Stomach (tissue), 9 donors: Measurements from ENCODE around the gene CFAP61. TPM values are rescaled to one million over a fixed set of nuclear protein-coding genes. Genes with fewer than 3 reads are reported as not detected.
A peak's percentile ranks its signal among the peaks of the same experiment; 100 is the strongest.

Source experiments
- DNase-seq, 2 donors: peaks; one replicate each; pipeline versions ENCODE4 v3.0.0 to v3.0.0-alpha.2; 2013 to 2019
- H3K27ac ChIP-seq, 5 donors: fragments of 200-600 bp in 4 of 5; sonication (generic) in 4 of 5; one replicate each; pipeline ENCODE4 v1.5.1; 2013 to 2019; ENCODE audit warnings: mild to moderate bottlenecking in 1 of 5, moderate library complexity in 1 of 5
- H3K27me3 ChIP-seq, 3 donors: fragments of 200-600 bp; sonication (generic); one replicate each; pipeline ENCODE4 v1.5.1; 2017 to 2019; ENCODE audit warnings: mixed run types in 1 of 3
- H3K36me3 ChIP-seq, 4 donors: fragments of 200-600 bp; sonication (generic); 1 replicate in 3 of 4; 2 replicates in 1 of 4; pipeline ENCODE4 v1.5.1; 2016 to 2019
- H3K4me1 ChIP-seq, 4 donors: fragments of 200-600 bp; sonication (generic); one replicate each; pipeline ENCODE4 v1.5.1; 2016 to 2019
- H3K4me3 ChIP-seq, 4 donors: fragments of 200-600 bp; sonication (generic) in 3 of 4; one replicate each; pipeline ENCODE4 v1.5.1; 2016 to 2019; ENCODE audit warnings: mild to moderate bottlenecking in 1 of 4
- H3K9me3 ChIP-seq, 4 donors: fragments of 200-600 bp; sonication (generic); one replicate each; pipeline ENCODE4 v1.5.1; 2016 to 2019
- CTCF ChIP-seq, 7 experiments: fragments of 450-650 bp in 4 of 7; fragments of 200-600 bp in 3 of 7; sonication (generic) in 3 of 7; IDR thresholded peaks; one replicate each; pipeline ENCODE4 v1.5.1; 2016 to 2019; ENCODE audit warnings: antibody characterized with exemption in 7 of 7, control low read depth in 2 of 7, mild to moderate bottlenecking in 1 of 7
- EP300 ChIP-seq: sonication (generic); formaldehyde crosslinking; IDR thresholded peaks from one replicate; pipeline ENCODE4 v1.6.1; 2017; ENCODE audit warnings: antibody characterized with exemption
- POLR2A ChIP-seq, 4 donors: fragments of 450-650 bp; IDR thresholded peaks; one replicate each; pipeline ENCODE4 v1.6.1; 2016; ENCODE audit warnings: antibody characterized with exemption in 4 of 4, control low read depth in 2 of 4, mild to moderate bottlenecking in 1 of 4, moderate library complexity in 1 of 4
- POLR2AphosphoS5 ChIP-seq, 3 donors: sonication (generic); formaldehyde crosslinking; IDR thresholded peaks; one replicate each; pipeline ENCODE4 v1.6.1; 2016; ENCODE audit warnings: antibody characterized with exemption in 3 of 3
- WGBS, 5 donors: extraction: QIAGEN DNeasy Blood & Tissue Kit in 3 of 5; methylation state at CpG; one replicate each; pipeline versions ENCODE4 v1.1.5 to v1.1.7; 2013 to 2018; 5-methylcytosine and 5-hydroxymethylcytosine counted together
- intact Hi-C: fragments of 100-400 bp; cut with DNase I; formaldehyde crosslinking; loops from one replicate; pipeline ENCODE4 v1.15.1; 2023; ENCODE audit warnings: low total_unique reads
- polyA plus RNA-seq, 3 donors: library from polyadenylated mRNA; stranded (reverse); fragments of 200-250 nt; gene quantifications; one replicate each; pipeline ENCODE4 v1.2.3, GENCODE V29; 2013
- total RNA-seq, 5 donors: library from RNA; depleted of rRNA; stranded (reverse); fragments of >200 nt; gene quantifications; one replicate each; pipeline versions ENCODE4 v1.1.0 to v1.2.3, GENCODE V29; 2014 to 2016
- donor health status: healthy with polysubstance abuse.
- donor health status: Bipolar disorder and iron deficiency.
- donor health status: healthy.

The CFAP61 gene
- total and polyA plus RNA-seq, 8 donors: not detected

- intact Hi-C loops: no loop called here
- 42 to 56% (median 44%) methylated on average over 13 to 14 of the region's 14 CpGs for WGBS, 5 donors
- peak in 1 of 2 donors; percentile 44 for DNase-seq
- TF ChIP-seq EP300 (no peak), POLR2AphosphoS5 (IDR thresholded peaks at IDR 0.05) (no peak), POLR2A (IDR thresholded peaks at IDR 0.05) (no peak), CTCF (IDR thresholded peaks at IDR 0.05) (no peak)
- no peaks in the 10 kb centered on the region for H3K36me3 ChIP-seq
- no peak overlapping the region for H3K4me3 ChIP-seq
- no peaks in the 10 kb centered on the region for H3K9me3 ChIP-seq
- no peaks in the 10 kb centered on the region for H3K27me3 ChIP-seq
- H3K4me1 ChIP-seq: peaks cover 6 to 34% (median 14%) of the 10 kb centered on the region in 4 donors
- H3K27ac ChIP-seq: peak overlapping the region in 4 of 5 donors; percentile 39 to 70 (median 67)
These were observed 42.5 kb upstream of the CFAP61 start for GRCh38 chr20:20009784-20010253.

GRCh38 chr20:20010639-20011500 is 41.5 kb upstream of the CFAP61 start:
- H3K27ac ChIP-seq: peak overlapping the region; percentile 9 to 77 (median 67)
- H3K4me3 ChIP-seq: no peak overlapping the region
- no peaks in the 10 kb centered on the region for H3K9me3 ChIP-seq
- TF ChIP-seq CTCF (IDR thresholded peaks at IDR 0.05) (no peak), POLR2A (IDR thresholded peaks at IDR 0.05) (no peak), POLR2AphosphoS5 (IDR thresholded peaks at IDR 0.05) (peak in 2 of 3 donors; percentile 57 to 69)
- intact Hi-C loops: no loop called here
- DNase-seq: peak in 1 of 2 donors; percentile 75
- H3K36me3 ChIP-seq: no peaks in the 10 kb centered on the region
- 33 to 46% (median 34%) methylated on average over 4 of the region's 4 CpGs for WGBS, 5 donors
- H3K4me1 ChIP-seq: peaks cover 10 to 43% (median 18%) of the 10 kb centered on the region in 4 donors
- H3K27me3 ChIP-seq: no peaks in the 10 kb centered on the region

- DNase-seq: no peak
- Histone ChIP-seq H3K27me3 (no peaks in the 10 kb centered on the region), H3K4me1 (peaks cover 16 to 54% (median 25%) of the 10 kb centered on the region in 4 donors), H3K9me3 (no peaks in the 10 kb centered on the region), H3K4me3 (no peak overlapping the region), H3K36me3 (no peaks in the 10 kb centered on the region), H3K27ac (no peak overlapping the region)
- no peak for TF ChIP-seq EP300
- no peak for TF ChIP-seq POLR2AphosphoS5 (IDR thresholded peaks at IDR 0.05)
- no peak for TF ChIP-seq CTCF (IDR thresholded peaks at IDR 0.05)
- no peak for TF ChIP-seq POLR2A (IDR thresholded peaks at IDR 0.05)
- intact Hi-C loops: no loop called here
- WGBS, 5 donors: 46 to 73% (median 55%) methylated on average over 2 of the region's 2 CpGs
These were observed 39.8 kb upstream of the CFAP61 start for GRCh38 chr20:20012541-20012940.

- DNase-seq: no peak
- TF ChIP-seq POLR2A (IDR thresholded peaks at IDR 0.05) (no peak), CTCF (IDR thresholded peaks at IDR 0.05) (no peak), POLR2AphosphoS5 (IDR thresholded peaks at IDR 0.05) (no peak), EP300 (no peak)
- intact Hi-C loops: no loop called here
- no peaks in the 10 kb centered on the region for H3K27me3 ChIP-seq
- H3K4me3 ChIP-seq: no peak overlapping the region
- peaks cover 0 to 2% (median 0%) of the 10 kb centered on the region in 4 donors for H3K36me3 ChIP-seq
- H3K9me3 ChIP-seq: no peaks in the 10 kb centered on the region
- 20 to 44% (median 23%) methylated on average over 2 of the region's 2 CpGs for WGBS, 5 donors
- peak overlapping the region in 1 of 5 donors; percentile 12 for H3K27ac ChIP-seq
- H3K4me1 ChIP-seq: peaks cover 28 to 70% (median 41%) of the 10 kb centered on the region in 4 donors
These were observed 37.7 kb upstream of the CFAP61 start for GRCh38 chr20:20014659-20015058.
